Measurements from ENCODE around the gene PCK2. TPM values are rescaled to one million over a fixed set of nuclear protein-coding genes. Genes with fewer than 3 reads are reported as not detected.

The PCK2 gene
- total and polyA plus RNA-seq, 2 of the 8 experiments (the other 6 are each of a cell fraction or from before 2014, with no cell fraction given) = 81.9 to 115 TPM

DNA sequence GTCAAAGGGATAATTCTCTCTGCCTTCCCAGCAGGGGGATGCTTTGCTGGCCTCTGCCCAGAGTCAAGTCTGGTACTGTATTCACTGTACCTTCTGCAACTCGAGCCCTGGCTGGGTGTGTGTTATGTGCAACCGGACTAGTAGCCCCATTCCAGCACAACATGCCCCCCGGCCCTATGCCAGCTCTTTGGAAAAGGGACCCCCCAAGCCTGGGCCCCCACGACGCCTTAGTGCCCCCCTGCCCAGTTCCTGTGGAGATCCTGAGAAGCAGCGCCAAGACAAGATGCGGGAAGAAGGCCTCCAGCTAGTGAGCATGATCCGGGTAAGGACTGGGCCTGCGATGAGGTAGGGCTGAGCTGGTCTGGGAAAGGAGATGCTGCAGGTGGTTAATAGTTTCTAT, 56.5 kb downstream of the PCK2 start:
- Histone ChIP-seq H3K18ac (ENCODE audit: extremely low read depth, low read length) (no peak overlapping the region), H2BK5ac (ENCODE audit: low read depth, low read length) (no peak overlapping the region), H4K20me1 (replicated peaks in 1 of 2; ENCODE audit: control insufficient read depth in 1 of 2, insufficient read depth in 2 of 2, low read length in 2 of 2) (peaks cover 0 to 23% of the 10 kb centered on the region in 2 experiments), H2AFZ (ENCODE audit: low read length) (no peak overlapping the region), H4K8ac (ENCODE audit: extremely low read depth, insufficient read depth, low read length) (no peak overlapping the region; the same call in 1 of the 2 replicates), H2BK120ac (replicated peaks; ENCODE audit: low read depth, low read length) (no peak overlapping the region), H4K5ac (ENCODE audit: insufficient read length, low read depth, low read length) (no peak overlapping the region), H2BK15ac (ENCODE audit: low read length) (no peak overlapping the region), H3K9ac (replicated peaks in 1 of 4; ENCODE audit: extremely low read depth in 1 of 4, low read depth in 3 of 4, low read length in 3 of 4) (no peak overlapping the region), H2BK12ac (ENCODE audit: low read depth, low read length) (no peak overlapping the region), H3K4ac (replicated peaks; ENCODE audit: insufficient read length, low read depth, low read length) (no peak overlapping the region), H3K9me3 (ENCODE audit: insufficient read depth in 2 of 2, low read depth in 1 of 2, low read length in 1 of 2) (no peaks in the 10 kb centered on the region), H3K23ac (ENCODE audit: insufficient read length) (no peak overlapping the region), H2AK5ac (ENCODE audit: low read depth, low read length) (no peak overlapping the region), H3K27ac (ENCODE audit: low read depth, low read length) (no peak overlapping the region), H3K23me2 (ENCODE audit: low read depth, low read length) (peaks cover 10% of the 10 kb centered on the region), H2BK20ac (ENCODE audit: low read length) (no peak overlapping the region), H3K4me2 (ENCODE audit: insufficient read depth in 1 of 2, low read depth in 2 of 2, low read length in 2 of 2) (no peak overlapping the region), H3K56ac (replicated peaks; ENCODE audit: insufficient read length, low read depth, low read length) (no peak overlapping the region), H3K27me3 (replicated peaks in 1 of 4; ENCODE audit: control insufficient read depth in 3 of 4, extremely low read depth in 1 of 4, insufficient read depth in 3 of 4, low read length in 3 of 4) (no peaks in the 10 kb centered on the region; a peak in 1 of 7 replicates), H3K4me3 (ENCODE audit: extremely low read depth in 1 of 4, insufficient read depth in 2 of 4, low read depth in 3 of 4, low read length in 4 of 4) (no peak overlapping the region), H3K14ac (ENCODE audit: insufficient read length) (no peak overlapping the region), H3K4me1 (replicated peaks in 1 of 4; ENCODE audit: control insufficient read depth in 3 of 4, insufficient read depth in 4 of 4, low read length in 3 of 4) (peaks cover 0 to 10% (median 6%) of the 10 kb centered on the region in 4 experiments; a peak in 5 of 7 replicates), H3K79me1 (ENCODE audit: low read depth, low read length) (peaks cover 9% of the 10 kb centered on the region; the same call in 1 of the 2 replicates), H4K91ac (replicated peaks; ENCODE audit: insufficient read length, low read length) (no peak overlapping the region), H3K79me2 (ENCODE audit: control insufficient read depth in 1 of 2, insufficient read depth in 2 of 2, low read length in 2 of 2) (peaks cover 0 to 25% of the 10 kb centered on the region in 2 experiments; a peak in 3 of 4 replicates), H3K36me3 (ENCODE audit: control insufficient read depth in 2 of 4, insufficient read depth in 4 of 4, low read length in 3 of 4) (peaks cover 21 to 42% (median 40%) of the 10 kb centered on the region in 4 experiments)
- ChIA-PET POLR2A (ENCODE audit: partially characterized antibody) (interaction anchor here (0.6 to 9.6 kb wide), 13 partner anchors 9 to 733 kb away, joined by 3 to 86 read pairs (median 5); partner anchors contain the start of genes DCAF11, EMC9, IRF9 and NRL), CTCF (ENCODE audit: partially characterized antibody) (interaction anchor here (0.6 to 3.4 kb wide), 9 partner anchors 7 to 161 kb away, joined by 3 to 26 read pairs (median 4); partner anchors contain the start of genes EMC9, IRF9, PCK2 and PSME1)
- no peak for FAIRE-seq
- 93% methylated on average over 9 of the region's 9 CpGs; no CpG with 5 or more reads in 1 of the 2 experiments for WGBS, 2 experiments (ENCODE audit: extremely low coverage in 1 of 2, insufficient coverage in 1 of 2, insufficient read length in 1 of 2, insufficient replicate concordance in 2 of 2, low coverage in 1 of 2, low lambda C conversion rate in 2 of 2, missing lambda C conversion rate in 1 of 2)
- DNase-seq (ENCODE audit: low read depth in 1 of 2, low spot score in 2 of 2) = no peak
- TF ChIP-seq SP2 (IDR thresholded peaks at IDR 0.05; ENCODE audit: low read length) (no peak), SUZ12 (IDR thresholded peaks at IDR 0.05; ENCODE audit: low read length) (no peak), RFX5 (IDR thresholded peaks at IDR 0.05; ENCODE audit: borderline replicate concordance, low read depth, low read length) (no peak), NRF1 (IDR thresholded peaks at IDR 0.05; ENCODE audit: low read depth, low read length) (no peak), HDAC2 (IDR thresholded peaks at IDR 0.05; ENCODE audit: borderline replicate concordance in 1 of 2, low read depth in 2 of 2, low read length in 2 of 2) (no peak), CTBP2 (IDR thresholded peaks at IDR 0.05; ENCODE audit: borderline replicate concordance, insufficient read depth, insufficient read length, low read length) (no peak), EZH2 (IDR thresholded peaks at IDR 0.05; ENCODE audit: low read depth, low read length, severe bottlenecking) (no peak), SIX5 (IDR thresholded peaks at IDR 0.05; ENCODE audit: low read depth, low read length) (no peak), BACH1 (IDR thresholded peaks at IDR 0.05; ENCODE audit: low read length) (no peak), CHD1 (IDR thresholded peaks at IDR 0.05; ENCODE audit: low read depth, low read length) (no peak), HDAC6 (IDR thresholded peaks at IDR 0.05; ENCODE audit: low read depth, low read length) (no peak), GABPA (IDR thresholded peaks at IDR 0.05; ENCODE audit: borderline replicate concordance, insufficient read depth, low read length) (no peak)
- TF ChIP-seq, protein P1, sequence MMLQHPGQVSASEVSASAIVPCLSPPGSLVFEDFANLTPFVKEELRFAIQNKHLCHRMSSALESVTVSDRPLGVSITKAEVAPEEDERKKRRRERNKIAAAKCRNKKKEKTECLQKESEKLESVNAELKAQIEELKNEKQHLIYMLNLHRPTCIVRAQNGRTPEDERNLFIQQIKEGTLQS (IDR thresholded peaks at IDR 0.05; ENCODE audit: insufficient read depth, low read depth, low read length) = no peak

Data from H1 (cell line).